Stimulated activated naive CD8-positive, alpha-beta T cell treated with anti-CD3 and anti-CD28 coated beads, Interleukin-15, Interleukin-2, amounts not matched to agents 100 U/mL and 50 U/mL, for 24 hours (primary cell): ENCODE measurements around the gene TAMM41.
"Not testable (repeated sequence)": the region's sequence is repeated elsewhere in the genome, so short reads cannot be mapped to it uniquely, and the experiment has no call there.

Source experiments
- ATAC-seq: fragments of 150-1000 bp; cut with Tn5 transposase; one replicate; pipeline ENCODE4 v1.10.0; 2021
- DNase-seq: peaks from one replicate; pipeline ENCODE4 v3.0.0; 2021

Gene TAMM41

GRCh38 chr3:11814663-11815062, 32.0 kb downstream of the TAMM41 start:
- ATAC-seq (no peak), DNase-seq (no peak)

- no peak for ATAC-seq
- DNase-seq: no peak
These were observed 36.4 kb downstream of the TAMM41 start for GRCh38 chr3:11810276-11810675.

GRCh38 chr3:11808231-11808630, 38.5 kb downstream of the TAMM41 start:
- DNase-seq (no peak), ATAC-seq (no peak)

- no peak for ATAC-seq
- no peak for DNase-seq
These were observed 39.0 kb downstream of the TAMM41 start for GRCh38 chr3:11807686-11808085.

- DNase-seq: no peak
- no peak for ATAC-seq
These were observed 41.0 kb downstream of the TAMM41 start for GRCh38 chr3:11805716-11806115.

GRCh38 chr3:11803977-11804892, 42.5 kb downstream of the TAMM41 start:
- peak; percentile 76 for ATAC-seq
- DNase-seq: peak; percentile 11

GRCh38 chr3:11799791-11800190, 46.9 kb downstream of the TAMM41 start:
- ATAC-seq: no peak
- no peak for DNase-seq

- ATAC-seq (no peak), DNase-seq (no peak)
These were observed 51.8 kb downstream of the TAMM41 start for GRCh38 chr3:11794927-11795326.

GRCh38 chr3:11791339-11792200, 55.1 kb downstream of the TAMM41 start:
- no peak for DNase-seq
- ATAC-seq: no peak

GRCh38 chr3:11789412-11789811, 57.3 kb downstream of the TAMM41 start:
- ATAC-seq: no peak
- no peak for DNase-seq

GRCh38 chr3:11784971-11785377, 61.7 kb downstream of the TAMM41 start:
- ATAC-seq (peak; percentile 66), DNase-seq (no peak)

- DNase-seq (no peak), ATAC-seq (no peak)
These were observed 66.3 kb downstream of the TAMM41 start for GRCh38 chr3:11780341-11780740.

GRCh38 chr3:11779626-11780025, 67.1 kb downstream of the TAMM41 start:
- DNase-seq (no peak), ATAC-seq (no peak)

- ATAC-seq: no peak
- no peak for DNase-seq
These were observed 68.4 kb downstream of the TAMM41 start for GRCh38 chr3:11778248-11778647.

GRCh38 chr3:11776346-11776745, 70.3 kb downstream of the TAMM41 start:
- ATAC-seq (no peak), DNase-seq (no peak)

GRCh38 chr3:11775493-11775892, 71.2 kb downstream of the TAMM41 start:
- no peak for ATAC-seq
- no peak for DNase-seq

- no peak for DNase-seq
- no peak for ATAC-seq
These were observed 72.3 kb downstream of the TAMM41 start for GRCh38 chr3:11774296-11774877.

- ATAC-seq, DNase-seq: not testable (repeated sequence)
These were observed 74.8 kb downstream of the TAMM41 start for GRCh38 chr3:11771931-11772330.

GRCh38 chr3:11770477-11771391, 76.0 kb downstream of the TAMM41 start:
- ATAC-seq: peak; percentile 97
- peak; percentile 65 for DNase-seq

- no peak for DNase-seq
- no peak for ATAC-seq
These were observed 76.8 kb downstream of the TAMM41 start for GRCh38 chr3:11769704-11770476.

- DNase-seq (no peak), ATAC-seq (no peak)
These were observed 78.1 kb downstream of the TAMM41 start for GRCh38 chr3:11768604-11769003.
